Activated CD4-positive, alpha-beta T cell treated with anti-CD3 and anti-CD28 coated beads for 24 hours (primary cell): ENCODE results near the gene CARD11.
"Not testable (repeated sequence)": the region's sequence is repeated elsewhere in the genome, so short reads cannot be mapped to it uniquely, and the experiment has no call there.

ENCODE experiments used
- DNase-seq, 2 donors: peaks; one replicate each; pipeline ENCODE4 v3.0.0-alpha.2; 2020; ENCODE audit warnings: low read depth in 2 of 2

Gene CARD11

GRCh38 chr7:3021224-3021623 is 22.4 kb downstream of the CARD11 start:
- not testable (repeated sequence) for DNase-seq

DNA sequence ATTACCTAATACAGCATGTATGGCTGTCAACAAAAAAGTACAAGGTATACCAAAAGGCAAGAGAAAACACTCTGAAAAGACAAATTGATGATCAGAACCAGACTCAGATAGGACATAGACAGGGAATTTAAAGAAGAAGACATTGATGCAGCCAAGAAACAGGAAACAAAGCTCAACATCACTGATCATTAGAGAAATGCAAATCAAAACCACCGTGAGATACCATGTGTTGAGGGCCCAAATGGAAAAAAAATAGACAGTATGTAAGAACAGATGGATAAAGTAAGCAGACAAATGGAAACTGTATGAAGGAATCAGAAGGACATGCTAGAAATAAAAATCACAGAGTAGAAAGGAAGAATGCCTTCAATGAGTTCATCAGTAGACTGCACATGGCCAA is 23.3 kb downstream of the CARD11 start:
- no peak for DNase-seq

DNA sequence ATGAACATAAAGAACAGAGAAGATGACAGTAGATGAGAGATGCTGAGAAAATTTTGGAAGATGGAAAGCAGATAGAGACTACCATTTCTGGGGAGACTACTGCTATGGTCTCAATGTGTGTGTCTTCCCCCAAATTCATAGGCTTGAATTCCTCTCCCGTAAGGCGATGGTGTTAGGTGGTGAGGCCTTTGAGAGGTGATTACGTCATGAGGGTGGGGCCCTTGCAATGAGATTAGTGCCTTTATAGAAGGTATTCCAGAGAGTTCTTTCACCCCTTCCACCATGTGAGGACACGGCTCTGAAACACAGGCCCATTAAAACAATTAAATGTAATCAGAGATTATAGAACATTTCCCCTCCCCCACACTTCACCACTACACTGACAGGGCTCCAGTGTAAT is 23.9 kb downstream of the CARD11 start:
- no peak for DNase-seq

- DNase-seq = no peak
These were observed 29.5 kb downstream of the CARD11 start for GRCh38 chr7:3013975-3014792.

DNA sequence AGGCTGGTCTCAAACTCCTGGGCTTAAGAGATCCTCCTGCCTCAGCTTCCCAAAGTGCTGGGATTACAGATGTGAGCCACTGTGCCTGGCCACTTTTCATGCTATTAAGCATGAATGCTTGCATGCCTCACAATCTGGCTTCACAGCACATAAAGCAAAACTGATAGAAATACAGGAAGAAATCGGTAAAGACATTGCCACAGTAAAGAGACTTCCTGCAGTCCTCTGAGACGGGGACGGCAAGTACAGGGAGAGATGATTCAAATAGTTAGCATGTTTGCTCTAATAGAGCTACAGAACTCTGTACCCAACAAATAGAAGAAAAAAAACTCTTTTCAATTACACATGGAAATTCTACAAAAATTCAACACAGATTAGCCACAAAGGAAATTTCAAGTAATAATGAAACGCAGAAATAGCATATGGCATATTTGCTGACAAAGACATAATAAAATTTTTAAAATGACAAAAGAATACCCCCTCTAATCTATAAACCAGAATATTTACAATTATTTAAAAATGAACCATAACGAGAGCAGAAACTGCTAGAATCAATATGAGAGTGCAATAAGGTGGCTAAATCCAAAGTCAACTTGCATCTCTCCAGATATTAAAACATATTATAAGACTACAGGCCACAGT is 32.3 kb downstream of the CARD11 start:
- DNase-seq = no peak

- no peak for DNase-seq
These were observed 33.5 kb downstream of the CARD11 start for GRCh38 chr7:3010161-3010560.

DNA sequence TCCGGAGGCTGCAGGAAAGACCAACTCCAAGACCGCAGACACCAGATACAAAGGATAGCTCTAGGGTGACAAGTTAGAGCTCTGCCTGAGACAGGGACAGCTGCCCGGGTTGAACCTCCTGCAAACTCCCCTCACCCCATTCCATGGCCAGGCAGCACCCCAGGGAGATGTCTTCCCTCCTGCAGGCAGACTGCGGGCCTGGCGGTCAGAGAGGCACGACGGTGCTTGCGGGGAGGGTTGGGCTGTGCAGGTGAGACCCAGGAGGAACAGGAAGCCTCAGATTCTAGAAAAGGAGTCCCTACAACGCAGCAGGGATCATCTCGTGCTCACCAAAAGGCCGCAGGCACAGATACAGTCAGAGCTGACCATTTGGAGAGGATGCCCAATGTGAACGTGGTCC is 34.6 kb downstream of the CARD11 start:
- no peak for DNase-seq

GRCh38 chr7:3008386-3008785 is 35.3 kb downstream of the CARD11 start:
- DNase-seq = no peak

DNA sequence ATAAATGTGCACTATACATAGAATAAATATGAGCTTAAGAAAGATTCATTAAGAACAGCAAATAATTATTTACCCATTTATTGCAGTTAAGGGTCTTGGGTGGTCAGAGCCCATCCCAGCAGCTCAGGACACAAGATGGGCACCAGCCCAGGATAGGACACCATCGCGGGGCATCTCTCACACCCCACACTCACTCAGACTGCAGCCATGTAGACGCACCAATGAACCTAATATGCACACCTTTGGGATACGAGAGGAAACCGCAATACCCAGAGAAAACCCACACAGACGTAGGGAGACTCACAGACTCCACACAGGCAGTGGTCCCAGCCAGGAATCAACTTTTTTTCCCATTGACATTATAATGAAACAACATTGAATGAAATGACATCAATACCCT is 36.0 kb downstream of the CARD11 start:
- no peak for DNase-seq

DNA sequence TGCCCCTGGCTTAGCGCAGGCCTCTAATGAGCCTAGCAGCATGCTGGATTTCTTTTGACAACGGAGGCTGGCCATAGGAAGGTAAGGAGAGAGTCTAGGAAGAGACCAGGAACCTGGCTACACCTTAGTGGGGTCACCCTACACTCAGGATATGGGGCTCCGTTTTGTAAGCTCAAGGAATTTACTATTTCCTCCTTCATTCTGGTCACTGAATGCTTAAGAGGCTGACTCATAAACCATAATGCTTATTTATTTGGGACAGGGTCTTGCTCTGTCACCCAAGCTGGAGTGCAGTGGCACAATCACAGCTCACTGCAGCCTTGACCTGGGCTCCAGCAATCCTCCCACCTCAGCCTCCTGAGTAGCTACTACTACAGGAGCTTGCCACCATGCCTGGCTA is 38.4 kb downstream of the CARD11 start:
- no peak for DNase-seq

DNA sequence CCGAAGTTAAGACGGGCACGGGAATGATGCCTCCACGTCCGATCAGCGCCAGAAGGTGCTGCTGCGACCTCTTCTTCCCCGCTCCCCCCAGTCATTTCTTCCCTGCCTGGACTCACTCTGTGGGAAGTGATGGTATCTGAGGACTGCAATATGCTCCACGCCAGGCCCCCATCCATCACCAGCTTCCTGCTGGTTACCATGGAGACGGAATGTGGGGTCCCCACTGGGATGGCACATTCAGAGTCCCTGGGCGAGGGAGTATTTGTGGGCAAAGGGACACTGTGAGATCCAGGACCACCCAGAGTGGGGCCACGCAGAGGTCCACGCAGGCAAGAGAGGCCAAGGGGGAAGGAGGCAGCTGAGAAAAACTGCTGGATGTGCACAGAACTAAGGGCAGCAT is 39.7 kb downstream of the CARD11 start:
- DNase-seq = no peak

DNA sequence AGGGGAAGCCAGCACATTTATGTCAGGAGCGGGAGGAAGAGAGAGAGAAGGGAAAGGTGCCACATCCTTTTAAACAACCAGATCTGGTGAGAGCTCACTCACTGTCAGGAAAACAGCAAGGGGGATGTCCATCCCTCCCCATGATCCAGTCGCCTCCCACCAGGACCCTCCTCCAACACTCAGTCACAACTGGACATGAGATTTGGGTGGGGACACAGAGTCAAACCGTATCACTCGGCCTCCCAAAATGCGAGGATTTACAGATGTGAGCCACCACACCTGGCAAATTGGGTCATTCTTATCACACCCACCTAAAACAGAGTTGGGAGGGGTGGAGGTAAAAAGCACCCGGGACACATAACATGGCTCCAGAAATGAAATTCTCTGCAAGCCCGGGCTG is 41.0 kb downstream of the CARD11 start:
- DNase-seq = no peak

- DNase-seq = no peak
These were observed 43.1 kb downstream of the CARD11 start for GRCh38 chr7:3000566-3000965.

DNA sequence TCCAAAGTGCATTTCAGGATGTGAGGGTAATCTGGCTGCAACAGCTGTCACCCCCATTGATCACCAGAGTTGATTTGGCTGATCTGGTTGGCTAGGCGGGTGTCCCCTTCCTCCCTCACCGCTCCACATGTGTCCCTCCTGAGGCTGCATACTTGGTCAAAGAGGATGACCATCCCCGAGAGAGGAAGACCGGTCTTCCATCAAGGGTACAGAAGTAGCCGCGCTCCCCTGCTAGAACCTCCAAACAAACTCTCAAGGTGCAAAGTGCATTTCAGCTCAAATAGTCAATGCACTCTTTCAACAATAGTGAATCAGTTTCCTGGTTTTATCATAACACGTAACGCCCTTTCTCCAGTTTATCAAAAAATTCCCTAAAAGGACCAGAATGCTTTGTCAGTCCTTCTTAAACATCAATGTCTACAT is 44.6 kb downstream of the CARD11 start:
- no peak for DNase-seq

- no peak for DNase-seq
These were observed 46.7 kb downstream of the CARD11 start for GRCh38 chr7:2997014-2997413.

DNA sequence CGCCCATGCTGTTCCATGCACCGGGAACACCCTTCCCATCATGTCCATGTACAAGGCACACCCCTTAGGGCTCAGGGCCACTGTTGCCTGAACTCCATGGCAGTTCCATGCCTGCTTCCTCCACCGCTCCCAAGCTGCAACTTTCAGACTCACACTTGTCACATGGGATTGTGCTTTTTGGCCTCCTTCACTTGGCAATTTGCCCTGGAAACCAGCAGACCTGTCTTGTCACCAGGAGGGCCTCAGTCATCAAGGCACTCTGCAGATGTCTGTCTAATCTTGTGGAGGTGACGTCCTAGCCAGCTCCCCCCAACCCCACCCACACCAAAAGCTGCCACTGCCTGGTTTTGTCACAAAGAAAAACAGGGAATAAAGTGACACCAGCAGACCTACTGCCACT is 47.5 kb downstream of the CARD11 start:
- no peak for DNase-seq

GRCh38 chr7:2993868-2994267 is 49.8 kb downstream of the CARD11 start:
- no peak for DNase-seq

DNA sequence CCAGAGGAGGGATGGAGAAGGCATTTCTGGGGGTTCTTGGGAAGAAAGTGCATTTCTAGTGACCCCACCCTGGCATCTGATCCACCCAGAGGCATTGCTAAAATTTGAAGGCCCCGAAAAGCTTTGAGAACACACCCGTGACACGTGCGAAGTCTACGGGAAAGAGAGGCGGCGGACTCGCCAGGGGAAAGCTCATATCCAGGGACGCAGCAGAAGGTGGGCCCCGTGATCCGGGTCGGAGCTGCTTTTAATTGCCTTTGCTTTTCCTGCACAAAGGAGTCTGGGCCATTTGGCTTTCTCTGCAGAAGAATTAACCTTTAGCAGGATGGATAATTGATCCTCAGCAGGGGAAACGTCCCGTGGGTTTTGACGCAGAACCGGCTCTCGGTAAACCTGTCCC is 50.3 kb downstream of the CARD11 start:
- DNase-seq = no peak

DNA sequence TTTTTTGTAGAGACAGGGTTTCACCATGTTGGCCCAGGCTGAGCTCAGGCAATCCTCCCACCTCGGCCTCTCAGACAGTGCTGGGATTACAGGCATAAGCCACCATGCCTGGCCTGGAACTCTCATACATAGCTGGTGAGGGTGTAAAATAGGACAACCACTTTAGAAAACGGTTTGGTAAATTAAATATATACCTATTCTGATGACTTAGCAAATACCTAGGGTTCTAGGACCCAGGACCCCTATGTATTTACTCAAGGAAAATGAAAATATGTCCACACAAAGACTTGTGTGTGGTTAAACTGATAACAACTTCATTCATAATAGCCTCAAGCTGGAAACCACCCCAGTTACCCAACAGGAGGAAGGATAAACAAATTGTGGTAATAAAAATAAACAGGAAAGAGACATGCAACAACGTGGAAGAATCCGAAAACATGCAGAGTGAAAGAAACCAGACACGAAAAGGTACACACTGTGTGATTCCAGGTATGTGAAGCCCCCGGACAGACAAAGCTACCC is 52.7 kb downstream of the CARD11 start:
- no peak for DNase-seq

DNA sequence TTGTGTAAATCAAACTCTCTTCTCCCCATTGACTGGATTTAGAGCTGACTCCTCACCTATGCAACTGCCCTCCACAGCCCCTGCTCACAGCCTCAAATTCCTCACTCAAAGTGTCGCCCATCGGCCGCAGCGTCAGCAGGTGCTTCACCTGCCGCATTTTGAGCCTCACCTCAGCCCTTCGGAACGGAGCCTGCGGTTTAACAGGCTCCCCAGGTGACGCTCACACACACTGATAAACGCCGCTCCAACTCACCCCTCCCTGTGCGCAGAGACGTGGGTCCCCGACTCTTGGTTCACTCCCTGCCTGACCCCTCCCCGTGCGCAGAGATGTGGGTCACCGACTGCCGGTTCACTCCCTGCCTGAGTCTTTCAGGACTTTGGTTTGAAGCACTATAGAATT is 57.1 kb downstream of the CARD11 start:
- DNase-seq = no peak

DNA sequence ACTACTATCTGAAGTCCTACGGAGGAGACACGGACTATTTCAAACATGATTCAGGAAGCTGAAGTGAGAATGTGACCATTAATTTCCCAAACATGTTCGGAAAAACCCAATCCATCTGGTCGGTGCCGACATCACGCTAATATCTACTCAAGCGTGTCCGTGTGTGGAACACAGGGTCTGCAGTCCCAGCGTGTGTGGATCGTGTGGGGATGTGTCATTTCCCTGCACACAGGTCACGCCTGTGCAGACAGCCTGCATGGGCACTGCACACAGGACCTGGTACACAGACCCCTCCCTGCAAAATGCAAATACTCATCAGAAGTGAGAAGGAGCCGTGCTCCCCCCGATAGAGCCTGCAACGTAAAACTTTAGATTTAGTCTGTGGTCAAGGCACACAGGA is 57.8 kb downstream of the CARD11 start:
- no peak for DNase-seq

GRCh38 chr7:2984091-2984490 is 59.6 kb downstream of the CARD11 start:
- DNase-seq = no peak

DNA sequence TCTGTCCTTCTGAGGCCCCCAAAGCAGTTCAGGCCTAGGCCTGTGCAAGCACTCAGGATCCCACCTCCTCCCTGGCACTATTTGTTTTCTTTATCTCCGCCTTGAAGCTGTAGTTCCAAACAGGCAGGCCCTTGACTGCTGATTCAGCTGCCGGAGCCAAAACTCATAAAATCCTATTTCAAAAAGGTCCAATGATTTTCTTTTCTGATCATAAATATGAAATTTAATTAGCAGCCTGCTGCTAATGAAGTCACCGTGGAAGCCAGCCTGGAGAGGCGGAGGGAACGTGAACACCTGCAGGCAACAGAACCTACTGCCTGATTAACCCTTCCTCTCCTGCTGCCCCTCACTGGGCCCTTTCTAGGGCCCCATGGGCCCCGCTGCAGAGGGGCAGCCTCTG is 60.1 kb downstream of the CARD11 start:
- no peak for DNase-seq
